SW480 (cell line): ENCODE results near the gene WDR46.
"Not testable (repeated sequence)": the region's sequence is repeated elsewhere in the genome, so short reads cannot be mapped to it uniquely, and the experiment has no call there.

ENCODE experiments used
- DNase-seq: peaks from one replicate; pipeline ENCODE4 v3.0.0-alpha.2; 2016; ENCODE audit warnings: low spot score

The WDR46 gene

GRCh38 chr6:33271117-33271467 lies 17.9 kb downstream of the WDR46 start:
- no peak for DNase-seq

GRCh38 chr6:33264015-33264414 lies 25.0 kb downstream of the WDR46 start:
- DNase-seq = no peak

- not testable (repeated sequence) for DNase-seq
These were observed 26.5 kb downstream of the WDR46 start for GRCh38 chr6:33262490-33262889.

- DNase-seq = no peak
These were observed 30.0 kb downstream of the WDR46 start for GRCh38 chr6:33259032-33259431.

- no peak for DNase-seq
These were observed 34.4 kb downstream of the WDR46 start for GRCh38 chr6:33254591-33254990.

- no peak for DNase-seq
These were observed 36.3 kb downstream of the WDR46 start for GRCh38 chr6:33252759-33253158.

- no peak for DNase-seq
These were observed 37.5 kb downstream of the WDR46 start for GRCh38 chr6:33251395-33252012.

- DNase-seq = no peak
These were observed 38.3 kb downstream of the WDR46 start for GRCh38 chr6:33250731-33251130.

GRCh38 chr6:33249732-33250630 lies 39.1 kb downstream of the WDR46 start:
- no peak for DNase-seq

- DNase-seq = peak; percentile 97
These were observed 39.9 kb downstream of the WDR46 start for GRCh38 chr6:33248932-33249731.

GRCh38 chr6:33248643-33248931 lies 40.5 kb downstream of the WDR46 start:
- DNase-seq = peak; percentile 57

- peak; percentile 70 for DNase-seq
These were observed 40.9 kb downstream of the WDR46 start for GRCh38 chr6:33247977-33248642.

GRCh38 chr6:33243476-33243875 lies 45.6 kb downstream of the WDR46 start:
- no peak for DNase-seq

GRCh38 chr6:33241968-33242367 lies 47.1 kb downstream of the WDR46 start:
- DNase-seq = no peak

- DNase-seq = no peak
These were observed 51.3 kb downstream of the WDR46 start for GRCh38 chr6:33237741-33238140.

GRCh38 chr6:33236852-33237251 lies 52.2 kb downstream of the WDR46 start:
- DNase-seq = no peak

- DNase-seq = no peak
These were observed 52.7 kb downstream of the WDR46 start for GRCh38 chr6:33236328-33236727.

GRCh38 chr6:33235221-33235634 lies 53.8 kb downstream of the WDR46 start:
- DNase-seq = no peak
